OCI-M2 (cell line): Measurements from ENCODE around the gene GDPGP1.

Experiments
- DNase-seq: peaks from one replicate; lab custom pipeline; 2025; ENCODE audit not compliant: unreplicated experiment; lab: John Stamatoyannopoulos, UW

Gene GDPGP1

DNA sequence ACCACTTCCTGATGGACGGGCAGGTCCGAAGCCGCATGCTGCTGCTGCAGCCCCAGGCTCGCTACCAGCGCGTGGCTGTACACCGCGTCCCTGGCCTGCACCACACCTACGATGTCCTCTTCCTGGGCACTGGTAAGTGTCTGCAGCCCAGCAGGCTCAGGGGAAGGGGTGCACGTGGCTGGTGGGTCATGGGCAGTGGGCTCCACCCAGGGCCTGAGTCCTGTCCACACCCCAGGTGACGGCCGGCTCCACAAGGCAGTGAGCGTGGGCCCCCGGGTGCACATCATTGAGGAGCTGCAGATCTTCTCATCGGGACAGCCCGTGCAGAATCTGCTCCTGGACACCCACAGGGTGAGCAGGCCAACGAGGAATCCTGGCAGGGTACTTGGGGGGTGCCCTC lies 9.0 kb upstream of the GDPGP1 start:
- DNase-seq, result no peak

DNA sequence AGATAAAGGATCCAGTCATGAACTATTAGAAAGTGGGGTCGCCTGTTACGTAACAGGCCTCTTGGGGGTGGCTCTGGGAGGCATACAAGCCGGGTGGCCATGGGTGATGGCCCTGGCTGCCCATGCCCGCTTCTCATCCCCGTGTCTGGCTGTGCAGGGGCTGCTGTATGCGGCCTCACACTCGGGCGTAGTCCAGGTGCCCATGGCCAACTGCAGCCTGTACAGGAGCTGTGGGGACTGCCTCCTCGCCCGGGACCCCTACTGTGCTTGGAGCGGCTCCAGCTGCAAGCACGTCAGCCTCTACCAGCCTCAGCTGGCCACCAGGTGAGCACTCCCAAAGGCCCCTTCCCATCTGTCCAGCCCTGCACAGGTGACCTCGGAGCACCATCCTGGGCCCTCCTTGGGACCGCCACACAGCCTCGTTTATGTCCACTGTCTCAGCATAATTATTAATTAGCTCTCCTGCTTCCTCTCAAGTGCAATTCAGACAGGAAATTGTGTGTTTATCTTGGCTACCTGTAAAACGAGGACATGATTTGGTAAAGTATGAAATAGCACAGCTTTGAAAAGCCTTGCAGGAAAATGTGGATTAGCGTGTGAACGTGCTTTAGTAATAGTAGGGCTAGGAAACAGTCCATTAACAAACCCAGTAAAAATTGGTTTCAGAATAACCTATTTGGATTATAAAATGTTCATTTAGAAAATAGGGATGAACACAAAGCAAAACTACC lies 8.3 kb upstream of the GDPGP1 start:
- no peak for DNase-seq

DNA sequence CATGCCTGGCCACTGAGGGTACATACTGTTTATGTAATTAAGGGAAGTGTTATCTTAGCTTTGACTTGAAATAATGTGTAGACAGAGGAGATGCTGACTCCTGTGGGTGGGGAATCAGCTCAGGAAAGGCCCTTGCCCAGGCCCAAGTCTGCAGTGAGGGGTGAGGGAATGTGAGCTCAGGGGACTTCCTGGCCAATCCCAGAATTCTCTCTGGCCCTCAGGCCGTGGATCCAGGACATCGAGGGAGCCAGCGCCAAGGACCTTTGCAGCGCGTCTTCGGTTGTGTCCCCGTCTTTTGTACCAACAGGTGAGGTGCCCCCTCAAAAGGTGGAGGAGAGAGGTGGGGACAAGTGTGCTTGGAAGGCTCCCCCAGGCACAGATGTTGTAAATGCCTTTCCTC lies 6.7 kb upstream of the GDPGP1 start:
- DNase-seq, result no peak

DNA sequence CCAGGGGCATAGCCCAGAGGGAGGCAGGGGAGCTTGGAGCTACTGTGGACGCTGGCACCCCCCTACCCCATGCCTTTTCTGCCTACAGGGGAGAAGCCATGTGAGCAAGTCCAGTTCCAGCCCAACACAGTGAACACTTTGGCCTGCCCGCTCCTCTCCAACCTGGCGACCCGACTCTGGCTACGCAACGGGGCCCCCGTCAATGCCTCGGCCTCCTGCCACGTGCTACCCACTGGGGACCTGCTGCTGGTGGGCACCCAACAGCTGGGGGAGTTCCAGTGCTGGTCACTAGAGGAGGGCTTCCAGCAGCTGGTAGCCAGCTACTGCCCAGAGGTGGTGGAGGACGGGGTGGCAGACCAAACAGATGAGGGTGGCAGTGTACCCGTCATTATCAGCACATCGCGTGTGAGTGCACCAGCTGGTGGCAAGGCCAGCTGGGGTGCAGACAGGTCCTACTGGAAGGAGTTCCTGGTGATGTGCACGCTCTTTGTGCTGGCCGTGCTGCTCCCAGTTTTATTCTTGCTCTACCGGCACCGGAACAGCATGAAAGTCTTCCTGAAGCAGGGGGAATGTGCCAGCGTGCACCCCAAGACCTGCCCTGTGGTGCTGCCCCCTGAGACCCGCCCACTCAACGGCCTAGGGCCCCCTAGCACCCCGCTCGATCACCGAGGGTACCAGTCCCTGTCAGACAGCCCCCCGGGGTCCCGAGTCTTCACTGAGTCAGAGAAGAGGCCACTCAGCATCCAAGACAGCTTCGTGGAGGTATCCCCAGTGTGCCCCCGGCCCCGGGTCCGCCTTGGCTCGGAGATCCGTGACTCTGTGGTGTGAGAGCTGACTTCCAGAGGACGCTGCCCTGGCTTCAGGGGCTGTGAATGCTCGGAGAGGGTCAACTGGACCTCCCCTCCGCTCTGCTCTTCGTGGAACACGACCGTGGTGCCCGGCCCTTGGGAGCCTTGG lies 5.9 kb upstream of the GDPGP1 start:
- DNase-seq, result no peak

DNA sequence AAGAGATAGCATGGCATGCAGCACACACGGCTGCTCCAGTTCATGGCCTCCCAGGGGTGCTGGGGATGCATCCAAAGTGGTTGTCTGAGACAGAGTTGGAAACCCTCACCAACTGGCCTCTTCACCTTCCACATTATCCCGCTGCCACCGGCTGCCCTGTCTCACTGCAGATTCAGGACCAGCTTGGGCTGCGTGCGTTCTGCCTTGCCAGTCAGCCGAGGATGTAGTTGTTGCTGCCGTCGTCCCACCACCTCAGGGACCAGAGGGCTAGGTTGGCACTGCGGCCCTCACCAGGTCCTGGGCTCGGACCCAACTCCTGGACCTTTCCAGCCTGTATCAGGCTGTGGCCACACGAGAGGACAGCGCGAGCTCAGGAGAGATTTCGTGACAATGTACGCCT lies 5.0 kb upstream of the GDPGP1 start:
- no peak for DNase-seq

DNA sequence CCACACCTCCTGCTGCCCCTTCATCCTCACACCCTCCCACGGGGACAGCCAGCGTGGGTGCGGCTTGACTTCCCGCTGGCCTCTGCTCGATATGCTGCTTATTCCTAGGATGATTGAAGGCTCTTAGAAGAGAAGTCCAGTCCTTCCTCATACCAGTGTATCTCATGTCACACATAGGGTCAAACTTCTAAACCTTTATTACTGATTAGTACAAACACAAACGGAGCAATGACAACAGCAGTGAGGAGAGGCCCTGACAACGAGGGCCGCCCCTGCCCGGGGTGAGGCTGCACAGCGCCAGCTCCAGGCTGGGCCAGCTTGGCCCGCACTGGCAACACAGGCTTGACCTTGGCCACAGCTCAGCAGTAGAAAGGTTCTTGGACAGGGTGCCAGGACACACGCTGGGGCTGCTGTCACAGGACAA lies 3.9 kb upstream of the GDPGP1 start:
- DNase-seq, result no peak

DNA sequence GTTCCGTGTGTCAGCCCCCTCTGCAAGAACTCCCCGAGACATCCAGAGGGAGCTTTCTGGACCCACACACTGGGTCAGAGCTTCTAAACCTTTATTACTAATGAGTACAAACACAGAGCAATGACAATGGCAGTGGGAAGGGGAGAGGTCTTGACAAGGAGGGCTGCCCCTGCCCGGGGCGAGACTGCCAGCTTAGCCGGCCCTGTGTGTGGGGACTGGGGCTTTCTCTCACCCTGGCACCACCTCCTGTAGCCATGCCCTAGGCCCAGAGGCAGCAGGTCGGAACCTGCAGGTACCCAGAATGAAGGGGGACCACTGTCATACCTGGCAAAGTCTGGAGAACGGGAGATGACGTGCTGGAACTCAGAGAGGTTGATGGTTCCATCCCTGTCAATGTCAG lies 3.4 kb upstream of the GDPGP1 start:
- DNase-seq, result no peak

DNA sequence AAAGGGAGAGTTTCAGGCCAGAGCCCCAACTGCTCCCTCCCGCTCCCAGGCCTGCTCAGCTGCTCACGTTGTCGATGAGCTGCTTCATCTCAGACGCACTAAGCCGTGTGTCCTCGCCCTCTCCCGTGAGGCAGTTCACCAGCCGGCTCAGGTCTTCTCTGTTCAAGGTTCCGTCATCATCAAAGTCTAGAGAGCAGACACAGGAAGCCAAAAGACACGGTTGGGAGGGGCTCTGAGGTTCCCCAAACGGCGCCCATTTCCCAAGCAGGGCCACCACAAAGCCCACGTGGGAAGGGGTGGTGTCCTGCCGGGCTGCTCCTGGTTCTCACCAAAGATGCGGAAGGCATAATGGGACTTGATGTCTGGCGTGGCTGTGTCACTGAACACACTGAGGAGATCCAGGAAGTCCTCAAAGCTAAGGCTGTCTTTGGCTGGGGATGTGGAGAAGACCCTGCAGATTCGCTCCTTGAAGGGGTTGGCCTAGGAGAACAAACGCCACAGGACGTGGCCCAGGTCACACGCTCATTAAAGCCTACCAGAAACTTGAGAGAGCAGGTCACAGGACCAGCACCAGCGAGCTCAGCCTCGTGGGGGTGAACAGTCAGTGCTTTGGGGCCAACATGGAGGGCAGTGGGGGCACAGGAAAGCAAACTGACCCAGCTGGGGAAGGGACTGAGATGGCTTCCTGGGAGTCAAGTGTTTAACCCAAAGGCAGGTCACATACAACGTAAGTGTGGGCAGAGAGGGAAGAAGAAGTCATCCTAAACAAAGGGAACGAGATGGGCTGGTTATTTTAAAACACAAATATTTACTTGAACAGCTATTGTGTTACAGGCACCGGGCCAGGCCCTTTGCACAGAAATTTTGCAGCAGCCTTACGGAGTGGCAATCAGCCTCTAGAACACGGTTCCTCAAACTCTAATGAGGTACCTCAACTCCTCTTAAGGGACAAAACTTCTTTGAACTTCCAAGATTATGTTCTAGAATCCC lies 2.7 kb upstream of the GDPGP1 start:
- DNase-seq, result no peak

DNA sequence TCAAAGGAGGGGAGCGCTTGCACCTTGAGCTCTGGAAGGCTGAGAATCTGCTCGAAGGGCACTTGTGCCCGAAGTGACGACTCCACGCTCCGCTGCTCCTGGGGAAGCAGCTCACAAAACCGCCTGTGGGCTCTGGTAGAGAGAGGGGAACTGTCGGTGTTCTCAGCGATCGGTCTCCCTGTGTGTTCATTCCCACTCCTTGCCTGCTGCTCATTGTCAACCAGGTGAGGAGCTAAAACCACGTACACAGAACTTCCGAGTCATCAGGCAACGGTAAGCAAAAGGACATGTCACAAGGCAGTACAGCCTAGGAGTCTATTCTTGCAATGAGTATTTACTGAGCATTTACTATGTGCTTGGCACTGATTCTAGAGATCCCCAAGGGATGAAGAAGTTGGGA lies 1.8 kb upstream of the GDPGP1 start:
- no peak for DNase-seq

DNA sequence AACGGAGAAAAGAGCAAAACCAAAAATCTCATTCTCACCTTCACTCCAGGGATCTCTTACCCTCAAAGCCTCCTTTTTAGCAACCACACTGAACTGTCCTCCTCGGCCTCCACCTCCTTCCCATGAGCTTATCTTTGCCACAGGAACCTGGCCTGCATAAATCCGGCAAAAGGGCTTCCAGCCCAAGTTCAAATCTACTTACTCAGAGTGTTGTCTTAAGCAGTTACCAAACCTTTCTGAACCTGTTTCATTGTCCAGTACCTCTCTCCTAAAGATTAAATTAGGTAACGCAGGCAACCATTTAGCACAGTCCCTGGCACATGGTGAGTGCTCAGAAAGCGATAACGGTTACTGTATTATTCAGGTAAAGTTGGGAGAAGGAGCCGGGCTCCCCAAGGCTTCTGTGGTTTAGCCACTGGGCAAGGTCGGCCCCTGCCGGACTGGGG lies 1.0 kb upstream of the GDPGP1 start:
- DNase-seq, result no peak

DNA sequence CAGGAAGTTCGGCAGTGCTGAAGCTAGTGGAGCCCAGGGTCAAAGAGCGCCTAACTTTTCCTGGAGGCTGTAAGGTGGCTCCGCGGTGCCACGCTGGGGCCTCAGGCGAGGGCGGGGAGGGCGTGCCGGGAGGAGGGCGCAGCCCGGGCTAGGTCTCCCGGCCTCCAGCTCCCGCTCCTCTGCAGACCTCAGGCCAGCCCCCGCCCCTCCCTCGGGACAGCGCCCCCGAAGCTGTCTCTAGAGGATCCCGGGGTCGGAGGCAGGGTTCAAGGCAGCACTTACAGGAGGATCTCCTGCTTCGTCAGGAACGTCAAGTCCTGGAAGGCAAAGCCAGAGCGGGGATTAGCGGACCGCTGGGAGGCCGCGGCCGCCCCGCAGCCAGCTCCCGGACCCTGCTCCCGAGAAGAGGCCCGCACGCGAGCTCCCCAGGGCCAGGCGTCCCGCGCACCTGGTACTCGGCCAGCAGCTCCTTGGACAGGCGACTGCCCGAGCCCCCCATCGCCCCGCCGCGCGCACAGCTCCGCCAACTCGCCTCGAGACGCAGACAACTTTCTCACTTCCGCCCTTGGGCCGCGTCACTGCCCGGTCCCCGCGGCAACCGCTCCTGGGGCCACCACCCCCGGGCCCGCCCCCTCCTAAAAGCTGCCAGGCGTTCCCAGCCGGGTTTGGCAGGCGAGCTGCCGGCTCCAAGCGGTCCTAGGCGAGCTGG lies 468 bp upstream of the GDPGP1 start, which contains the start of gene CIB1:
CIB1 (minus strand) TSS at position 555 of the 709 bp plus-strand sequence; CDS start at position 499, 56 bp downstream.
- peak; percentile 39 for DNase-seq

DNA sequence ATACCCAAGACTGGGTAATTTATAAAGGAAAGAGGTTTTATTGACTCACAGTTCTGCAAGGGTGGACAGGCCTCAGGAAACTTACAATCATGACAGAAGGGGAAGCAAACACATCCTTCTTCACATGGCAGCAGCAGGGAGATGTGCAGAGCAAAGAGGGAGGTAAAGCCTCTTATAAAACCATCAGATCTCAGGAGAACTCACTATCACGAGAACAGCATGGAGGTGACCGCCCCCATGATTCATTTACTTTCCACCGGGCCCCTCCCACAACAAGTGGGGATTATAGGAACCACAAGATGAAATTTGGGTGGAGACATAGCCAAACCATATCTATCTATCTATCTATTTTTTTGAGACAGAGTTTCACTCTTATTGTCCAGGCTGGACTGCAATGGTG lies 5.4 kb downstream of the GDPGP1 start:
- no peak for DNase-seq

DNA sequence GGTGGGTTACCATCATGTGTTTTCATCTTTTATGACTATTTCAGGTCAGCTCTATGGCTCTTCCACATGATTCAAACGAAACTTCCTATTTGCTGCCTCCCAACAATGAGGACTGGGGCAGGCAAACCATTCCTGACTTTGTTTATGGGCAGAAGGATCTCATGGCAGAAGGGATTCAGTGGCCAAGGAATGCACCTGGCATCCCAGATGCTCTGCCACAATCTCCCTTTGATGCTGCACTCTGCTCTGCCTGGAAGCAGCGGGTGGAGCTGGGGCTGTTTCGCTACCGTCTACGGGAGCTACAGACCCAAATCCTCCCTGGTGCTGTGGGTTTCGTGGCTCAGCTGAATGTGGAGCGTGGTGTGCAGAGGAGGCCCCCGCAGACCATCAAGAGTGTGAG lies 6.8 kb downstream of the GDPGP1 start:
- no peak for DNase-seq

DNA sequence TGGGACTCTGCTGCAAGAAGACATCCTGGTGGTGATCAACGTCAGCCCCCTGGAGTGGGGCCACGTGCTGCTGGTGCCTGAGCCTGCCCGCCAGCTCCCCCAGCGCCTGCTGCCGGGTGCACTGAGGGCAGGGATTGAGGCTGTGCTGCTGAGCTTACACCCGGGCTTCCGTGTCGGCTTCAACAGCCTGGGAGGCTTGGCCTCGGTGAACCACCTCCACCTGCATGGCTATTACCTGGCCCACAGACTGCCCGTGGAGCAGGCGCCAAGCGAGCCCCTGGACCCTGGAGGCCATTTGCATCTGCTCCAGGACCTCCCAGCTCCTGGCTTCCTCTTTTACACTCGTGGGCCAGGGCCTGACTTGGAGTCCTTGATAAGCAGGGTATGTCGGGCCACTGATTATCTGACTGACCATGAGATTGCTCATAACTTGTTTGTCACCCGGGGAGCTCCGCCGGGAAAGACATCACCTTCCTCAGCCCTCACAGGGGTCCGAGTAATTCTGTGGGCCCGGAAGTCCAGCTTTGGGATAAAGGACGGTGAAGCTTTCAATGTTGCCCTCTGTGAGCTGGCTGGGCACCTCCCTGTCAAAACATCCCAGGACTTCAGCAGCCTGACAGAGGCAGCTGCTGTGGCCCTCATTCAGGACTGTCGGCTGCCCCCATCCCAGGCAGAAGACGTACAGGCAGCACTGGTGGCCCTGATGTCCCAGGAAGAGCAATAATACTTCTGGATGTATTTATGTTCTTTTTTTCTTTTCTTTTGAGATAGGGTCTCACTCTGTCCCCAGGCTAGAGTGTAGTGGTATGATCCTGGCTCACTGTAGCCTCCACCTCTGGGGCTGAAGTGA lies 7.6 kb downstream of the GDPGP1 start:
- peak; percentile 2 for DNase-seq

DNA sequence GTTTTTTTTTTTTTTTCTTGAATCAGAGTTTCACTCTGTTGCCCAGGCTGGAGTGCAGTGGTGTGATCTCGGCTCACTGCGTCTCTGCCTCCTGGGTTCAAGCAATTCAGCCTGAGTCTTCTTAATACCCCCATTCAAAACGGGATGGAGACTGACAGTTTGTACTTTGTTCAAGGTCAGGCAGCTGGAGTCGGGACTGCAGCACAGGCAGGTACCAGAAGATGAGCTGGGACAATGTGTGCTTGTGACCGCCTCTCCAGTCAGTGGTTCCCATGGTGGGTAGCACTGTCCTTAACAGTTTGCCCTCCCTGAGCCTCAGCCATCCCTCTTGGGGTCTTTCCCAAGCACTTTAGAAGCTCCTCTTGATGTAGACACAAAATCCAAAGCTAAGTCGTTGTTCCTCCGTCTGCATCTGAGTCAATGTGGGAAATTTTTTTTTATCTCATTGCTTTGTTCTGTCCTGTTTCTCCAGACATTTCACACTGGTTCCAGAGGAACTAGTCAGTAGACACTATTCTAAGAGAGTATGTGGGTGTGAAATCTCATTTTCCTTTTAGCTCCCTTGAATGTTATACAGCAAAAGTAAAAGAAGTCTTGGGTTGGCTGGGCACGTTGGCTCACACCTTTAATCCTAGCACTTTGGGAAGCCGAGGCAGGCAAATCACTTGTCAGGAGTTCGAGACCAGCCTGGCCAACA lies 10.1 kb downstream of the GDPGP1 start:
- DNase-seq, result no peak

DNA sequence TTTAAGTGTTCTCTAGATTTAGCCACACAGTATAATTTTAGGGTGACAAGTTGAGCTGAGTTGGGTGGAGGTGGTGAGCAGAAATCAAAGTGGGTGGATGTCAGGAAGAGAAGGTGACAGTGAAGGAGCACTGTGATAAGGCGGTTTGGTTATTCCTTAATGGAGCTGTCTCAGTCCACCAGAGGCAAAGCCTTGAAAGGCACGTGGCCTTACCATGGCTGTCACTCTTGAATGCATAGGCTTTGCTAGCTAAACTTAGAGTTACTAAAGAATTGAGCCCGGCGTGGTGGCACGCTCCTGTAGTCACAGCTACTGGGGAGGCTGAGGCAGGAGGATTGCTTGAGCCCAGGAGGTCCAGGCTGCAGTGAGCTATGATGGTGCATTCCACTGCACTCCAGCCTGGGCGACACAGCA lies 14.8 kb downstream of the GDPGP1 start:
- DNase-seq, result no peak

DNA sequence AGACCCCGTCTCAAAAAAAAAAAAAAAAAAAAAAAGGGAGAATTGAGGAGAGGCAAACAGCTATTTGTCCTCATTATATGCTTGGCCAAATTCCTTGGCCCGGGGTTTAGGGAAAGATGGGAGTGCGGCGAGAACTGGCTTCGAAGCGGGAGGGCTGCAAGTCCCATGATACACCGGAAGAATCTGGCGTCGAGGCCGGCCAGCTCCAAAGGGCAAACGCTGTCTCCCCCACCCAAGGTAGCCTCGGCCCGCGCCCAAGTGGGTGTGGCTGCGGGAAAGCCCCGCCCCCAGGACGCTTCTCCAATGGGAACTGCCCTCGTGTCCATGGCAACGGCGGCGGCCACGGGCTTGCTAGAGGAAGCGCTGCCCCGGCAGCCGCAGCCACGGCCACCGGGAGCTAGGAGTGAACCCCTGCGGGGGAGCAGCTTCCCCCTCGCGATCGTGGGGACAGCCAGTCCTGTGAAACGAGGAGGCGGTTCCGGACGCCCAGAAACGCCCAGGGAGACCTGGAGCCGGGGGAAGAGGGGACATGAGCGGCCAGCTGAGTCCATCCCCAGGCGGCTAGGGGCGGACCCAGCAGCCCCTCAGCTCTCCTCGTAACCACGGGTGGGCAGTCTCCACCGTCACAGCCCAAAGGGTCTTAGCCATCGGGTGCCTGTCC lies 15.3 kb downstream of the GDPGP1 start, which contains the start of gene TTLL13:
TTLL13 (plus strand) TSS at position 354 of the 661 bp plus-strand sequence. CDS start 1,075 bp downstream, outside the sequence.
- peak; percentile 54 for DNase-seq

DNA sequence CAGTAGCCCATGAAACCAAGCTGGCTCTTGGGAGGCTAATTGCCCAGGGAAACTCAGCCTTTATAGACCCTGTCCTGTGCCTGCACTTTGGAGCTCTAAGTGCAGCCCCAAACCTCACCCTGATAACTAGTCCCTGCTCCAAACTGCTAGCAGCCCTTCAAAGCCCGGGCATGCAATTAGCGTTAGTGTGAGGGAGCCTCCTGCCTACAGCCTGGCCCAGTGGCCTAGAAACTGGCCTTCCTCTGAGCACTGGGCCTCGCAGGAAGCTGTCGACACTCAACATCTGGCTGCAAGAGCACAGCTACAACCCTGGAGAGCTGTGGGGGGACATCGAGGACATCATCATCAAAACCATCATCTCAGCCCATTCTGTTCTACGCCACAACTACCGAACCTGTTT lies 23.8 kb downstream of the GDPGP1 start:
- DNase-seq, result no peak
